Right kidney (tissue), 9 donors: ENCODE measurements around the gene OR1A1.
"Not testable (repeated sequence)": the region's sequence is repeated elsewhere in the genome, so short reads cannot be mapped to it uniquely, and the experiment has no call there.

Source experiments
- DNase-seq: peaks from one replicate; pipeline ENCODE4 v3.0.0-alpha.2; 2016
- long read RNA-seq, 8 donors: transcript quantifications; one replicate each; lab custom pipeline, GENCODE V29; 2026

Gene OR1A1
- long read RNA-seq, donor 1: 0 reads
- long read RNA-seq, donor 2: 0 reads
- long read RNA-seq, donor 3: 0 reads
- long read RNA-seq, donor 4: 0 reads
- long read RNA-seq, donor 5: 0 reads
- long read RNA-seq, donor 6: 0 reads
- long read RNA-seq, donor 7: 0 reads
- long read RNA-seq, donor 8: 0 reads

- no peak for DNase-seq
These were observed at the start of gene OR1A1 for GRCh38 chr17:3207367-3207766. TSS of gene OR1A1 (plus strand) at chr17:3207667. CDS start at chr17:3215621, 7,954 bp downstream.

DNA sequence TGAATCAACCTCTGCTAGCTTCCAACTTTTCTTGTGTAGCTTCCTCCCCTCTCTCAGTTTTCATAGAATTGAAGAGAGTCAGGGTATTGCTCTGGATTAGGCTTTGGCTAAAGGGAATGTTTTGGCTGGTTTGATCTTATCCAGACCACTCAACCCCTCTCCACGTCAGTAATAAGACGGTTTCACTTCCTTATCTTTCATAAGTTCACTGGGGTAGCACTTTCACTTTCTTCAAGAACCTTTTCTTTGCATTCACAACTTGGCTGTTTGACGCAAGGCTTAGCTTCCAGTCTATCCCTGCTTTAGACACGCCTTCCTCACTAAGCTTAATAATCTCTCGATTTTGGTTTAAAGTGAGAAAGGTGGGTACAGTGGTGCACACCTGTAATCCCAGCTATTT, 39.9 kb upstream of the OR1A1 start:
- no peak for DNase-seq

DNA sequence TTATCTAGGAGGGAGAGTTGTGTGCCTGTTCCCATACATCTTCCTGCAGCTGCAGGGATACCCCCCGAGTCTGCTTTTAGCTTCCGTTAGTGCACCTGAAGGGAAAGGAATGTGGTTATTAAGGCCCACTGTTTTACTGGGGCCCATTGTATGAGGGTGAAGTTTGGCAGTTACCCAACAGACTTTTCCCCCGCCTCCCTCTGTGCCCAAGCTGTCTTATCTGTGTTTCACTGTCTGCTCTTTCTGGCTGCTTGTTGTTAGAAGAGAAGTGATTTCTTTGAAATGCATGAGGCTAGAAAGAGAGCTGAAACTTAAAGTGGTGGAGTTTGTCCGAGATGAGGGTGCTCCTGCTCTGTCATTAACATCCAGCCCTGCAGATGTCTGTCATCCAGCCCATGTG, 17.5 kb upstream of the OR1A1 start:
- no peak for DNase-seq

- no peak for DNase-seq
These were observed 10.2 kb upstream of the OR1A1 start, which contains the start of gene OR1A2 for GRCh38 chr17:3197219-3197618. TSS of gene OR1A2 (plus strand) at chr17:3197519. CDS start at chr17:3197519, 0 bp downstream.

DNA sequence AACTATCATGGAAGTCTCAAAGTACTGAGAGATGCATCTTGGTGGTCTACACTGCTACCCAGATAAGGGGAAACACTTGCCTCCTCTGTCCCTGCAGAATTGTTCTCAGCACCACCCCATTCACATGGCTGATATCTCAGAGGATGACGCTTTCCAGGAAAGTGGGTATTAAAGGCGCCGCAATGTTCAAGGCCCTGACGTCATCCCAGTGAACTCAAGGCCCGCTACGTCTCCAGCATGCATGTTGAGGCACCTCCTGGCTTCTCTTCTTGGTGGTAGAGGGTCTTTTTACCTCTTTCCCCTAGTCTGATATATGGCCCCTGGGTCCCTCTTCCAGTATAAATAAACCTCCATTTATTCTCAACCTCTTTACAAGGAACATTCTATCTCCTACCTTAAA, 1.0 kb downstream of the OR1A1 start:
- no peak for DNase-seq

GRCh38 chr17:3213001-3213400, 5.5 kb downstream of the OR1A1 start:
- DNase-seq: no peak

- no peak for DNase-seq
These were observed 6.1 kb downstream of the OR1A1 start for GRCh38 chr17:3213587-3213986.

- not testable (repeated sequence) for DNase-seq
These were observed 12.5 kb downstream of the OR1A1 start for GRCh38 chr17:3219978-3220377.

DNA sequence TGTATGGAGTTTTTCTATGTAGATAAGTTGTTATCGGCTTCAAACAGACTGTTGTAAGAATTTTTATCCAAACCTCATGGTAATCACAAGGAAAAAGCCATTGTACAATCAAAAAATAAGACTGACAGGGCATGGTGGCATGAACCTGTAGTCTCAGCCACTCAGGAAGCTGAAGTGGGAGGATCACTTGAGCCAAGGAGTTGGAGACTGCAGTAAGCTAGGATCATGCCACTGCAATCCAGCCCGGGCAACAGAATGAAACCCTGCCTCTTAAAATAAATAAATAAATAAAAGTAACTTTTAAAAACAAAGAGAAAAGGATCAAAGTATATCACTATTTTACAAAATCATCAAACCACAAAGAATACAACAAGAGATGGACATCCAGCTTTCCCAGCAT, 14.4 kb downstream of the OR1A1 start:
- DNase-seq: no peak

DNA sequence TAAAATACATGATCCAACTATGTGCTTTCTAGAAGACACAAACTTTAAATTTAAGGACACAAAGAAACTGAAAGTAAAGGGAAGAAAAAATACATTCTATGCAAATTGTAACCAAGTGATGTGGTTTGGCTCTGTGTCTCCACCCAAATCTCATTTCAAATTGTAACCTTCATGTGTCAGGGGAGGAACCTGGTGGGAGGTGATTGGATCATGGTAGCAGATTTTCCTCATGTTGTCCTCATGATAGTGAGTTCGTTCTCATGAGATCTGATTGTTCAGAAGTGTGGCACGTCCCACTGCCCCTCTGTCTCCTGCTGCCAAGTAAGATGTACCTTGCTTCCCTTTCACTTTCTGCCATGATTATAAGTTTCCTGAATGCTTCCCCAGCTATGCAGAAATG, 15.0 kb downstream of the OR1A1 start:
- no peak for DNase-seq

DNA sequence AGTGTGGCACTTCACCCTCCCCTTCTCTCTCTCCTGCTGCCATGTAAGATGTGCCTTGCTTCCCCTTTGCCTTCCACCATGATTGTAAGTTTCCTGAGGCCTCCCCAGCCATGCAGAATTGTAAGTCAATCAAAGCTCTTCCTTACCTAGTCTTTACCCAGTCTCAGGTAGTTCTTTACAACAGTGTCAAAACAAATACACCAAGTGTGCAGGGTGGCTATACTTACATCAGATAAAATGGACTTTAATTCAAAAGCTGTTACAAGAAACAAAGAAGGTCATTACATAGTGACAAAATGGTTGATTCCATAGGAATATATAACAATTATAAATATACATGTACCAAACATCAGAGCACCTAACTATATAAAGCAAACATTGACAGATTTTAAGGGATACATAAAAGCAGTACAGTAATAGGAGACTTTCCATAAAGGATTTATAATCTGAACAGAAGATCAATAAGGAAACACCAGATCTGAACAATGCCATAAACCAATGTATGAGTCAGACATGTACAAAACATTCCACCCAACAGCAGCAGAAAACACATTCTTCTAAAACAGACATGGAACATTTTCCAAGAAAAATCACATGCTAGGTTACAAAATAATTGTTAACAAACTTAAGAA, 17.4 kb downstream of the OR1A1 start:
- DNase-seq: not testable (repeated sequence)

GRCh38 chr17:3232300-3232699, 24.8 kb downstream of the OR1A1 start:
- DNase-seq: not testable (repeated sequence)

GRCh38 chr17:3238685-3239084, 31.2 kb downstream of the OR1A1 start:
- DNase-seq: not testable (repeated sequence)

- DNase-seq: not testable (repeated sequence)
These were observed 33.6 kb downstream of the OR1A1 start for GRCh38 chr17:3241044-3241443.

DNA sequence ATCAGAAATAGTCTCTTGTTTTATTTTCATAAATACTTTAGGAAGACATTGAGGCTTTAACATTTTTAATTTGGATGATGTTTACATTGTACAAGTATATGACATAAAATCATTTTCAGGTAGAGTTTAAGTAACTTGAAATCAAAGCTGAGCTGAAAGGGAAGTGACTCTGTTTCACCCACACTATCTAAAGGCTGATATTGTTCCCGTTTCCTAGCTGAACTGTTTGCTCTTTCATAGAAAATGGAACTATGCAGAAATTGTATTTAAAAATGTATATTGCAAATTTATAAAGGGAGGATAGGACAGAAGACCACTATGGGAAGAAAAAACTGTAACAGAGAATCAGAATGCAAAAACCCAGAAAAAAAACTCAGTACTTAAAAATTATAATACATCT, 37.4 kb downstream of the OR1A1 start:
- DNase-seq: not testable (repeated sequence)

- DNase-seq: not testable (repeated sequence)
These were observed 41.5 kb downstream of the OR1A1 start for GRCh38 chr17:3249013-3249412.

DNA sequence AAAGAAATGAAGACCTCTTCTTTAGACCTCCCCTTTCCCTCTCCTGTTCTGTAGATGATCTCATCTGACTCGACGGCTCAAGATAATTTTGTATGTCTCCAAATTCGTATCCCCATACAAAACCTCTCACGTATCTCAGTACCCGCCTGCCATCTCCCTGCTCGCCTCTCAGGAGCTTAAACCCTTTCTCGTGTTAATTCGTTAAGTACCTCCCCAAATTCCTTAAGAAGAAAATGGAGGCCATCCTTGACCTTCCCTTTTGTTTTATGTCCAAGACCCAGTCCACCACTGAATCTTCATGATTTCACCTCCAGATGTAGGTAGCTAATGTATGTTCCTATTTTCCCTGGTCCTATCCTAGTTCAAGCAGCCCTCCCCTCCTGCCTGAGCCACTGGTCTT, 49.1 kb downstream of the OR1A1 start:
- DNase-seq: no peak

DNA sequence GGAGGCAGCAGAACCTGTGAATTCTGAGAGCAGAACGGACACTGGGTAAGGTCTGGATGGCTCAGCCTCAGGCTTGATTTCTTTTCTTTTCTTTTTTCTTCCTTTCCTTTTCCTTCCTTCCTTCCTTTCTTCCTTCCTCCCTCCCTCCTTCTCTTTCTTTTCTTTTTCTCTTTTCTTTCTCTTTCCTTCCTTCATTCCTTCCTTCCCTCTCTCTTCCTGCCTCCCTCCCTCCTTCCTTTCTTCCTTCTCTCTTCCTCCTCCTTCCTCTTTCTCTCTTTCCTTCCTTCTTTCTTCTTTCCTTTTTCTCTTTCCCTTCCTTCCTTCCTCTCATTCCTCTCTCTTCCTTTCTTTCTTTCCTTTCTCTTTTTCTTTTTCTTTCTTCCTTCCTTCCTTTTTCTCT, 52.7 kb downstream of the OR1A1 start:
- no peak for DNase-seq

GRCh38 chr17:3260600-3260999, 53.1 kb downstream of the OR1A1 start:
- DNase-seq: no peak
